Ascending aorta (tissue), 2 donors: ENCODE data around the gene CLPTM1. TPM values are rescaled to one million over a fixed set of nuclear protein-coding genes. Genes with fewer than 3 reads are reported as not detected.

Experiments
- DNase-seq, 2 donors: peaks; one replicate each; pipeline ENCODE4 v3.0.0-alpha.2; 2019; ENCODE audit warnings: low spot score in 2 of 2
- H3K27ac ChIP-seq, 2 donors: fragments of 200-600 bp; sonication (generic); one replicate each; pipeline ENCODE4 v1.5.1; 2016 to 2017; ENCODE audit warnings: mild to moderate bottlenecking in 1 of 2
- H3K27me3 ChIP-seq: fragments of 200-600 bp; sonication (generic); one replicate; pipeline ENCODE4 v1.5.1; 2017
- H3K36me3 ChIP-seq, 2 donors: fragments of 200-600 bp; sonication (generic); one replicate each; pipeline ENCODE4 v1.5.1; 2016
- H3K4me1 ChIP-seq, 2 donors: fragments of 200-600 bp; sonication (generic); one replicate each; pipeline ENCODE4 v1.5.1; 2016 to 2017; ENCODE audit warnings: mild to moderate bottlenecking in 1 of 2
- H3K4me3 ChIP-seq, 2 donors: fragments of 200-600 bp; sonication (generic); one replicate each; pipeline ENCODE4 v1.5.1; 2016 to 2017; ENCODE audit warnings: mild to moderate bottlenecking in 1 of 2
- H3K9me3 ChIP-seq, 2 donors: fragments of 200-600 bp; sonication (generic); one replicate each; pipeline ENCODE4 v1.5.1; 2016
- CTCF ChIP-seq, 3 experiments: fragments of 200-600 bp in 2 of 3; fragments of 450-650 bp in 1 of 3; sonication (generic) in 2 of 3; IDR thresholded peaks; one replicate each; pipeline ENCODE4 v1.5.1; 2016 to 2019; ENCODE audit warnings: antibody characterized with exemption in 3 of 3, mild to moderate bottlenecking in 1 of 3, moderate library complexity in 1 of 3
- intact Hi-C: fragments of 100-400 bp; cut with DNase I; formaldehyde crosslinking; loops from one replicate; pipeline ENCODE4 v1.15.1; 2023
- total RNA-seq: library from RNA; depleted of rRNA; stranded (reverse); fragments of >200 nt; gene quantifications from one replicate; pipeline ENCODE4 v1.1.0, GENCODE V29; 2016

CLPTM1 gene
- total RNA-seq, 1 donor from 2014 or later = 65.2 TPM

GRCh38 chr19:44939668-44940067 lies 15.5 kb upstream of the CLPTM1 start:
- no peak for DNase-seq
- H3K27ac ChIP-seq = no peak overlapping the region
- H3K27me3 ChIP-seq = no peaks in the 10 kb centered on the region
- H3K4me1 ChIP-seq = no peaks in the 10 kb centered on the region
- no peaks in the 10 kb centered on the region for H3K36me3 ChIP-seq
- intact Hi-C loops = no loop called here
- no peaks in the 10 kb centered on the region for H3K9me3 ChIP-seq
- TF ChIP-seq CTCF (IDR thresholded peaks at IDR 0.05) = no peak
- no peak overlapping the region for H3K4me3 ChIP-seq

DNA sequence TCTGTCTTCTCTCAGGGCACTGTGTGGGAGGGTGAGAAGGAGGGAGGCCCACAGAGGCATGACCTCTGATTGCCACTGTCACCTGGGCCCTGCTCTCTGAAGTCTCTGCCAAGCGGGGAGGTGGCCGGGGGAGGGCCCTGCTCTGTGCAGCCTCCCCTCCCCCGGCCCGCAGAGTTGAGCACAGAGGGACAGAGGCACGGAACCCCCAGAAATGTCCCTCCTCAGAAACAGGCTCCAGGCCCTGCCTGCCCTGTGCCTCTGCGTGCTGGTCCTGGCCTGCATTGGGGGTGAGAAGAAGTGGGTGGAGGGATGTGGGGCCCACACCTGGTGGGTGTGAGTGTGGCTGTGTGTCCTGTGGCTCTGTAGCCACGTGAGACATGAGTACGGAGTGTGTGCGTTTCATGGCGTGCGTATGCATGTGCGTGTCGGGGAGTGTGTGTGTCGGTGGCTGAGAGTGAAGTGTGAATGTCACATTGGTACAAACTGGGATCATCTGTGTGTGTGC lies 13.1 kb upstream of the CLPTM1 start, which contains the start of gene APOC4:
APOC4 (plus strand) TSS at position 171 of the 505 bp plus-strand sequence; CDS start at position 212, 41 bp downstream.
- Histone ChIP-seq H3K9me3 (no peaks in the 10 kb centered on the region), H3K4me1 (no peaks in the 10 kb centered on the region), H3K4me3 (no peak within 1 kb of the TSS), H3K36me3 (no peaks in the 10 kb centered on the region), H3K27me3 (no peaks in the 10 kb centered on the region), H3K27ac (no peak within 1 kb of the TSS)
- no peak for DNase-seq
- no peak for TF ChIP-seq CTCF (IDR thresholded peaks at IDR 0.05)
- intact Hi-C loops = no loop called here

GRCh38 chr19:44943801-44944249 lies 11.4 kb upstream of the CLPTM1 start:
- no peaks in the 10 kb centered on the region for H3K36me3 ChIP-seq
- H3K27me3 ChIP-seq = no peaks in the 10 kb centered on the region
- no peak overlapping the region for H3K4me3 ChIP-seq
- TF ChIP-seq CTCF (IDR thresholded peaks at IDR 0.05) = no peak
- no peak overlapping the region for H3K27ac ChIP-seq
- H3K4me1 ChIP-seq = no peaks in the 10 kb centered on the region
- intact Hi-C loops = no loop called here
- peak; percentile 66 to 77 for DNase-seq
- H3K9me3 ChIP-seq = no peaks in the 10 kb centered on the region

DNA sequence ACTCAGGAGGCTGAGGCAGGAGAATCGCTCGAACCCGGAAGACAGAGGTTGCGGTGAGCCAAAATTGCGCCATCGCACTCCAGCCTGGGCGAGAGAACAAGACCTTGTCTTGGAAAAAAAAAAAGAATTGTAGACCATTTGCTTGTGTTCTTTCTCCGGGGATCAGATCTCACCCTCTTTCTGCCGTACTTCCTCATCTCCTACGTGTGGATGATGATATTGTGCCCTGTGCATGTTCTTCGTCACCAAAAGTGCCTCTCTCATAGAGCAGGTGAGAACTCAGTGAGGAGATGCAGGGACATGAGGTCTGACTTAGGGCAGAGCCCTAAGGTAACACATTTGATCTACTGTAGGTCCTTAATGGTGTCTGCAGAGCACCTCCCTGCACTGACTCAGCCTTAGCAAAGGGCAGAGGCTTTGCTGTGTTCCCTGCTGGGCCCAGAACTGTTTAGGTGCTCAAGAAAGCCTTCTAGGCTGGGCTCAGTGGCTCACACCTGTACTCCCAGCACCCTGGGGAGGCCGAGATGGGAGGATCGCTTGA lies 8.1 kb upstream of the CLPTM1 start:
- H3K36me3 ChIP-seq = peaks cover 0 to 6% of the 10 kb centered on the region in 2 donors
- no peak for TF ChIP-seq CTCF (IDR thresholded peaks at IDR 0.05)
- intact Hi-C loops = no loop called here
- H3K4me3 ChIP-seq = no peak overlapping the region
- no peaks in the 10 kb centered on the region for H3K9me3 ChIP-seq
- no peak overlapping the region for H3K27ac ChIP-seq
- no peaks in the 10 kb centered on the region for H3K27me3 ChIP-seq
- peaks cover 5 to 8% of the 10 kb centered on the region in 2 donors for H3K4me1 ChIP-seq
- DNase-seq = no peak

DNA sequence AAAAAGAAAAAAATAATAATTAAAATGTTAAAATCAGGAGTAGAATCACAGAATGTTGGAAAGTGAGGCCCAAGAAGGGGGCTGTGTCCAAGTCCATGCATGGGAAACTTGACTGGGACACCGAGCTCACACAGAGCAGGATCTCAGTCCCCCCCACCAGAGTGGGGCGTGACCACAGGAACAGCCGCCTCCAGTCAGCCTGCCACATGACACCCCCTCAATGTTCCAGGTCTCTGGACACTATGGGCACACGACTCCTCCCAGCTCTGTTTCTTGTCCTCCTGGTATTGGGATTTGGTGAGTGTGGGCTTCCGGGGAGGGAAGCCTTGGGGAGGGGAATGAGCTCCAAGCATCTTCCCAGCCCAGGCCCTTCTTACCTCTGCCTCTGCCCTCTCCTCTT lies 6.9 kb upstream of the CLPTM1 start:
- Histone ChIP-seq H3K27me3 (no peaks in the 10 kb centered on the region), H3K4me3 (no peak overlapping the region), H3K27ac (no peak overlapping the region), H3K4me1 (peaks cover 5 to 8% of the 10 kb centered on the region in 2 donors), H3K9me3 (no peaks in the 10 kb centered on the region), H3K36me3 (peaks cover 0 to 6% of the 10 kb centered on the region in 2 donors)
- intact Hi-C loops = no loop called here
- DNase-seq = no peak
- no peak for TF ChIP-seq CTCF (IDR thresholded peaks at IDR 0.05)
